ENCODE measurements around the gene OLR1.

DNA sequence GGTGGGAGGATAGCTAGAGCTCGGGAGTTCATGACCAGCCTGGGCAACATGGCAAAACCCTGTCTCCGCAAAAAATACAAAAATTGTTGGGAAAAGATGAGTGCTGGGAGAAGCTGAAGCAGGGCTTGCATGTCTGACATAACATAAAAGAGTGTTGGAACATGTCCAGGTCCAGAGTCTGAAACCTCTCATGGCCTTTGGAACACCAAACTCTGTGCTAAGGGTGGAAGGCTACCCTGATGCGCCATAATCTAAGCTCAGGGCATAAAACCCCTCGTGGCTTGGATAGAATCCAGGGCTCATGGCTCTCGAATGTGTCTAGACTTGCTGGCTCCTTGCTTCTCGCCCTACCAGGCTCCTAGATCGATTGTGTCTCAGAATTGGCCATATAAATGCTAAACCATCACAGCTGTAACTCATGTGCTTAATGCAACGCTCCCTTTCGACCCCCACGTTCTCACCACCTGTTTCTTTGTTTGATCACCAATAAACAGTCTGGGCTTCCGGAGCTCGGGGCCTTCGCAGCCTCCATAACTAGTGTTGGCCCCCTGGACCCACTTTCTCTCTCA lies 35.2 kb downstream of the OLR1 start:
- TF ChIP-seq, protein P1, sequence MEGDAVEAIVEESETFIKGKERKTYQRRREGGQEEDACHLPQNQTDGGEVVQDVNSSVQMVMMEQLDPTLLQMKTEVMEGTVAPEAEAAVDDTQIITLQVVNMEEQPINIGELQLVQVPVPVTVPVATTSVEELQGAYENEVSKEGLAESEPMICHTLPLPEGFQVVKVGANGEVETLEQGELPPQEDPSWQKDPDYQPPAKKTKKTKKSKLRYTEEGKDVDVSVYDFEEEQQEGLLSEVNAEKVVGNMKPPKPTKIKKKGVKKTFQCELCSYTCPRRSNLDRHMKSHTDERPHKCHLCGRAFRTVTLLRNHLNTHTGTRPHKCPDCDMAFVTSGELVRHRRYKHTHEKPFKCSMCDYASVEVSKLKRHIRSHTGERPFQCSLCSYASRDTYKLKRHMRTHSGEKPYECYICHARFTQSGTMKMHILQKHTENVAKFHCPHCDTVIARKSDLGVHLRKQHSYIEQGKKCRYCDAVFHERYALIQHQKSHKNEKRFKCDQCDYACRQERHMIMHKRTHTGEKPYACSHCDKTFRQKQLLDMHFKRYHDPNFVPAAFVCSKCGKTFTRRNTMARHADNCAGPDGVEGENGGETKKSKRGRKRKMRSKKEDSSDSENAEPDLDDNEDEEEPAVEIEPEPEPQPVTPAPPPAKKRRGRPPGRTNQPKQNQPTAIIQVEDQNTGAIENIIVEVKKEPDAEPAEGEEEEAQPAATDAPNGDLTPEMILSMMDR (IDR thresholded peaks at IDR 0.05): no peak
- TF ChIP-seq EP300 (IDR thresholded peaks at IDR 0.05): no peak

Measured in ovary (tissue), 3 donors.